HepG2 (cell line): ENCODE data around the gene CCDC170. TPM values are rescaled to one million over a fixed set of nuclear protein-coding genes. Genes with fewer than 3 reads are reported as not detected.

Source experiments
- CHD4 ChIP-seq: fragments of 200-600 bp; sonication (generic); IDR thresholded peaks from 2 replicates; pipeline ENCODE4 v1.7.0; 2017; ENCODE audit warnings: mild to moderate bottlenecking, low read length, borderline replicate concordance
- ELF3 ChIP-seq: IDR thresholded peaks from 2 replicates; pipeline ENCODE4 v1.6.1; 2016; ENCODE audit warnings: missing genetic modification reagents, missing compliant biosample characterization
- HDAC1 ChIP-seq: sonication (generic); formaldehyde crosslinking; IDR thresholded peaks from 2 replicates; pipeline ENCODE4 v1.5.1; 2020; ENCODE audit warnings: mild to moderate bottlenecking, missing genetic modification reagents
- MAF1 ChIP-seq: sonication (generic); formaldehyde crosslinking; IDR thresholded peaks from 2 replicates; pipeline ENCODE4 v1.5.0; 2020; ENCODE audit warnings: missing genetic modification reagents, borderline replicate concordance
- MBNL3 ChIP-seq: fragments of 250-450 bp; sonication (Bioruptor Pico); conservative IDR thresholded peaks from 2 replicates; pipeline ENCODE4 v1.8.0; 2022; ENCODE audit warnings: mild to moderate bottlenecking, inconsistent platforms
- MTA1 ChIP-seq: sonication (generic); formaldehyde crosslinking; IDR thresholded peaks from 2 replicates; pipeline ENCODE4 v1.4.0; 2020; ENCODE audit warnings: missing genetic modification reagents, mild to moderate bottlenecking, borderline replicate concordance
- MTERF4 ChIP-seq: sonication (generic); formaldehyde crosslinking; IDR thresholded peaks from 2 replicates; pipeline ENCODE4 v1.8.0; 2023; ENCODE audit warnings: mild to moderate bottlenecking, missing genetic modification reagents
- MXD1 ChIP-seq: sonication (generic); formaldehyde crosslinking; IDR thresholded peaks from 2 replicates; pipeline ENCODE4 v1.4.0; 2020; ENCODE audit warnings: mild to moderate bottlenecking, missing genetic modification reagents
- MXD4 ChIP-seq: IDR thresholded peaks from 2 replicates; pipeline ENCODE4 v1.6.1; 2016; ENCODE audit warnings: mild to moderate bottlenecking, missing biosample characterization, missing genetic modification reagents
- NBN ChIP-seq: fragments of 450-650 bp; conservative IDR thresholded peaks from 2 replicates; pipeline ENCODE4 v1.6.1; 2017
- NR2C2 ChIP-seq: sonication (generic); formaldehyde crosslinking; IDR thresholded peaks from 2 replicates; pipeline ENCODE4 v1.4.0; 2020; ENCODE audit warnings: missing genetic modification reagents, mild to moderate bottlenecking, moderate library complexity, borderline replicate concordance
- PBX2 ChIP-seq: IDR thresholded peaks from 2 replicates; pipeline ENCODE4 v1.6.1; 2016; ENCODE audit warnings: control low read depth
- ZNF260 ChIP-seq: sonication (generic); formaldehyde crosslinking; IDR thresholded peaks from 2 replicates; pipeline ENCODE4 v1.4.0; 2020; ENCODE audit warnings: missing genetic modification reagents, low read depth, mild to moderate bottlenecking, borderline replicate concordance
- ZNF382 ChIP-seq: sonication (generic); formaldehyde crosslinking; IDR thresholded peaks from 2 replicates; pipeline ENCODE4 v1.5.0; 2020; ENCODE audit warnings: missing genetic modification reagents, mild to moderate bottlenecking, borderline replicate concordance
- ZNF570 ChIP-seq: sonication (generic); formaldehyde crosslinking; IDR thresholded peaks from 2 replicates; pipeline ENCODE4 v1.4.0; 2020; ENCODE audit warnings: mild to moderate bottlenecking, missing genetic modification reagents, borderline replicate concordance
- ZNF615 ChIP-seq: sonication (generic); formaldehyde crosslinking; IDR thresholded peaks from 2 replicates; pipeline ENCODE4 v1.5.0; 2020; ENCODE audit warnings: mild to moderate bottlenecking, missing genetic modification reagents, borderline replicate concordance
- ZNF670 ChIP-seq: sonication (generic); formaldehyde crosslinking; IDR thresholded peaks from 2 replicates; pipeline ENCODE4 v1.8.0; 2022; ENCODE audit warnings: mild to moderate bottlenecking, missing genetic modification reagents, borderline replicate concordance
- ZSCAN12 ChIP-seq: sonication (generic); formaldehyde crosslinking; IDR thresholded peaks from 2 replicates; pipeline ENCODE4 v1.9.0; 2021; ENCODE audit warnings: mild to moderate bottlenecking, missing genetic modification reagents
- ZSCAN21 ChIP-seq: sonication (generic); formaldehyde crosslinking; IDR thresholded peaks from 2 replicates; pipeline ENCODE4 v1.8.0; 2022; ENCODE audit warnings: mild to moderate bottlenecking, missing genetic modification reagents, moderate library complexity, borderline replicate concordance
- ZSCAN31 ChIP-seq: sonication (generic); formaldehyde crosslinking; IDR thresholded peaks from 2 replicates; pipeline ENCODE4 v1.5.0; 2020; ENCODE audit warnings: low read depth, mild to moderate bottlenecking, missing genetic modification reagents
- polyA plus RNA-seq, 8 experiments: library from polyadenylated mRNA; depleted of rRNA in 3 of 8; stranded (reverse) in 7 of 8; unstranded in 1 of 8; fragments of >200 nt; fragmentation: Illumina TruSeq in 4 of 8; extraction: Trizol in 4 of 8; gene quantifications; 2 replicates each; pipeline versions ENCODE4 v1.2.1 to v1.2.3, GENCODE V29; 2011 to 2016; ENCODE audit warnings: low read depth in 4 of 8, missing spikeins in 1 of 8, mixed read lengths in 1 of 8; ENCODE audit not compliant: insufficient read depth in 1 of 8
- total RNA-seq, 5 experiments: library from RNA; depleted of rRNA; stranded (reverse); fragments of >200 nt; fragmentation: Illumina TruSeq; extraction: Trizol; gene quantifications; 2 replicates each; pipeline ENCODE4 v1.2.3, GENCODE V29; 2016; ENCODE audit warnings: low read depth in 1 of 5
- TF ChIP-seq, protein P1 (sequence below): sonication (generic); formaldehyde crosslinking; IDR thresholded peaks from 2 replicates; pipeline ENCODE4 v1.9.0; 2021; ENCODE audit warnings: missing genetic modification reagents, borderline replicate concordance
- TF ChIP-seq, protein P2 (sequence below): fragments of 450-650 bp; IDR thresholded peaks from 2 replicates; pipeline ENCODE4 v1.6.1; 2017
- TF ChIP-seq, protein P3 (sequence below): sonication (generic); formaldehyde crosslinking; IDR thresholded peaks from 2 replicates; pipeline ENCODE4 v1.4.0; 2020; ENCODE audit warnings: missing genetic modification reagents
- TF ChIP-seq, protein P4 (sequence below): IDR thresholded peaks from 2 replicates; pipeline ENCODE4 v1.6.1; 2012; ENCODE audit warnings: inconsistent platforms

The CCDC170 gene
- total and polyA plus RNA-seq, 2 of the 13 experiments (the other 11 are each of a cell fraction or from before 2014, with no cell fraction given) = 0.90 to 5.1 TPM

GRCh38 chr6:151616091-151616513 lies 122.3 kb downstream of the CCDC170 start (continued):
- TF ChIP-seq, protein P1, sequence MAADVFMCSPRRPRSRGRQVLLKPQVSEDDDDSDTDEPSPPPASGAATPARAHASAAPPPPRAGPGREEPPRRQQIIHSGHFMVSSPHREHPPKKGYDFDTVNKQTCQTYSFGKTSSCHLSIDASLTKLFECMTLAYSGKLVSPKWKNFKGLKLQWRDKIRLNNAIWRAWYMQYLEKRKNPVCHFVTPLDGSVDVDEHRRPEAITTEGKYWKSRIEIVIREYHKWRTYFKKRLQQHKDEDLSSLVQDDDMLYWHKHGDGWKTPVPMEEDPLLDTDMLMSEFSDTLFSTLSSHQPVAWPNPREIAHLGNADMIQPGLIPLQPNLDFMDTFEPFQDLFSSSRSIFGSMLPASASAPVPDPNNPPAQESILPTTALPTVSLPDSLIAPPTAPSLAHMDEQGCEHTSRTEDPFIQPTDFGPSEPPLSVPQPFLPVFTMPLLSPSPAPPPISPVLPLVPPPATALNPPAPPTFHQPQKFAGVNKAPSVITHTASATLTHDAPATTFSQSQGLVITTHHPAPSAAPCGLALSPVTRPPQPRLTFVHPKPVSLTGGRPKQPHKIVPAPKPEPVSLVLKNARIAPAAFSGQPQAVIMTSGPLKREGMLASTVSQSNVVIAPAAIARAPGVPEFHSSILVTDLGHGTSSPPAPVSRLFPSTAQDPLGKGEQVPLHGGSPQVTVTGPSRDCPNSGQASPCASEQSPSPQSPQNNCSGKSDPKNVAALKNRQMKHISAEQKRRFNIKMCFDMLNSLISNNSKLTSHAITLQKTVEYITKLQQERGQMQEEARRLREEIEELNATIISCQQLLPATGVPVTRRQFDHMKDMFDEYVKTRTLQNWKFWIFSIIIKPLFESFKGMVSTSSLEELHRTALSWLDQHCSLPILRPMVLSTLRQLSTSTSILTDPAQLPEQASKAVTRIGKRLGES (CRISPR knock-in tag) = no peak
- no peak for TF ChIP-seq ZSCAN21 (CRISPR knock-in tag)
- TF ChIP-seq MBNL3 (CRISPR knock-in tag) = no peak
- TF ChIP-seq ZNF382 = no peak
- TF ChIP-seq HDAC1 = 0 out of 2 replicates have a peak, but pooled peaks have one; percentile 25
- TF ChIP-seq, protein P2, sequence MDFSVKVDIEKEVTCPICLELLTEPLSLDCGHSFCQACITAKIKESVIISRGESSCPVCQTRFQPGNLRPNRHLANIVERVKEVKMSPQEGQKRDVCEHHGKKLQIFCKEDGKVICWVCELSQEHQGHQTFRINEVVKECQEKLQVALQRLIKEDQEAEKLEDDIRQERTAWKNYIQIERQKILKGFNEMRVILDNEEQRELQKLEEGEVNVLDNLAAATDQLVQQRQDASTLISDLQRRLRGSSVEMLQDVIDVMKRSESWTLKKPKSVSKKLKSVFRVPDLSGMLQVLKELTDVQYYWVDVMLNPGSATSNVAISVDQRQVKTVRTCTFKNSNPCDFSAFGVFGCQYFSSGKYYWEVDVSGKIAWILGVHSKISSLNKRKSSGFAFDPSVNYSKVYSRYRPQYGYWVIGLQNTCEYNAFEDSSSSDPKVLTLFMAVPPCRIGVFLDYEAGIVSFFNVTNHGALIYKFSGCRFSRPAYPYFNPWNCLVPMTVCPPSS = no peak
- TF ChIP-seq, protein P3, sequence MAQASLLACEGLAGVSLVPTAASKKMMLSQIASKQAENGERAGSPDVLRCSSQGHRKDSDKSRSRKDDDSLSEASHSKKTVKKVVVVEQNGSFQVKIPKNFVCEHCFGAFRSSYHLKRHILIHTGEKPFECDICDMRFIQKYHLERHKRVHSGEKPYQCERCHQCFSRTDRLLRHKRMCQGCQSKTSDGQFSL (CRISPR knock-in tag) = no peak
- no peak for TF ChIP-seq ZSCAN31 (CRISPR knock-in tag)
- no peak for TF ChIP-seq MTERF4 (CRISPR knock-in tag)
- peak; percentile 38; the same call in 1 of the 2 replicates for TF ChIP-seq NR2C2 (CRISPR knock-in tag)
- TF ChIP-seq ZNF615 (CRISPR knock-in tag) = no peak
- TF ChIP-seq MXD4 (CRISPR knock-in tag) = no peak
- TF ChIP-seq PBX2 (CRISPR knock-in tag) = no peak
- peak; percentile 44; the same call in 1 of the 2 replicates for TF ChIP-seq ELF3 (CRISPR knock-in tag)
- no peak for TF ChIP-seq MXD1
- TF ChIP-seq, protein P4, sequence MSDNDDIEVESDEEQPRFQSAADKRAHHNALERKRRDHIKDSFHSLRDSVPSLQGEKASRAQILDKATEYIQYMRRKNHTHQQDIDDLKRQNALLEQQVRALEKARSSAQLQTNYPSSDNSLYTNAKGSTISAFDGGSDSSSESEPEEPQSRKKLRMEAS = no peak
- no peak for TF ChIP-seq ZNF260 (CRISPR knock-in tag)
- no peak for TF ChIP-seq MAF1 (CRISPR knock-in tag)
- TF ChIP-seq MTA1 (CRISPR knock-in tag) = no peak
- no peak for TF ChIP-seq ZNF670 (CRISPR knock-in tag)
- no peak for TF ChIP-seq ZNF570
- no peak for TF ChIP-seq NBN
- TF ChIP-seq CHD4 = no peak
- TF ChIP-seq ZSCAN12 (CRISPR knock-in tag) = no peak
